Stimulated activated CD8-positive, alpha-beta memory T cell treated with anti-CD3 and anti-CD28 coated beads, Interleukin-12 subunit alpha, Interleukin-12 subunit beta, amount 100 ng/mL, for 4 hours (primary cell): ENCODE measurements around the gene ERI3.

ENCODE experiments used
- DNase-seq: peaks from one replicate; pipeline ENCODE4 v3.0.0-alpha.2; 2020; ENCODE audit warnings: low read depth

ERI3 gene

GRCh38 chr1:44348061-44348485 is 7.0 kb downstream of the ERI3 start:
- DNase-seq, result no peak

GRCh38 chr1:44347280-44347679 is 7.8 kb downstream of the ERI3 start:
- no peak for DNase-seq

GRCh38 chr1:44346878-44347277 is 8.2 kb downstream of the ERI3 start:
- DNase-seq, result no peak

GRCh38 chr1:44346184-44346583 is 8.9 kb downstream of the ERI3 start:
- DNase-seq, result no peak

GRCh38 chr1:44345187-44345775 is 9.8 kb downstream of the ERI3 start:
- no peak for DNase-seq

- DNase-seq, result no peak
Observed at GRCh38 chr1:44339731-44340130, 15.3 kb downstream of the ERI3 start.

- no peak for DNase-seq
Observed at GRCh38 chr1:44338136-44338535, 16.9 kb downstream of the ERI3 start.

- no peak for DNase-seq
Observed at GRCh38 chr1:44336668-44337067, 18.4 kb downstream of the ERI3 start.

GRCh38 chr1:44334968-44335367 is 20.1 kb downstream of the ERI3 start:
- DNase-seq, result no peak

- DNase-seq, result no peak
Observed at GRCh38 chr1:44333376-44333775, 21.7 kb downstream of the ERI3 start.

- DNase-seq, result no peak
Observed at GRCh38 chr1:44332505-44332904, 22.6 kb downstream of the ERI3 start.

GRCh38 chr1:44330935-44331334 is 24.1 kb downstream of the ERI3 start:
- no peak for DNase-seq

- DNase-seq, result no peak
Observed at GRCh38 chr1:44328671-44329416, 26.2 kb downstream of the ERI3 start.

GRCh38 chr1:44327679-44328491 is 27.2 kb downstream of the ERI3 start:
- DNase-seq, result no peak

GRCh38 chr1:44326821-44327465 is 28.1 kb downstream of the ERI3 start:
- no peak for DNase-seq

GRCh38 chr1:44326024-44326701 is 28.9 kb downstream of the ERI3 start:
- no peak for DNase-seq

- DNase-seq, result no peak
Observed at GRCh38 chr1:44323947-44324346, 31.1 kb downstream of the ERI3 start.

GRCh38 chr1:44322367-44322766 is 32.7 kb downstream of the ERI3 start:
- DNase-seq, result no peak

GRCh38 chr1:44321466-44321865 is 33.6 kb downstream of the ERI3 start:
- DNase-seq, result no peak

GRCh38 chr1:44318097-44319088 is 36.7 kb downstream of the ERI3 start:
- no peak for DNase-seq
